ENCODE data around the gene SND1.

SND1 gene

GRCh38 chr7:127913686-127914085 is 261.7 kb downstream of the SND1 start:
- TF ChIP-seq POLR2AphosphoS5 (IDR thresholded peaks at IDR 0.05; ENCODE audit: low read depth) (no peak), GABPA (IDR thresholded peaks at IDR 0.05; ENCODE audit: low read depth) (no peak), CTCF (IDR thresholded peaks at IDR 0.05; ENCODE audit: insufficient read depth, low read length) (no peak), SPI1 (IDR thresholded peaks at IDR 0.05; ENCODE audit: borderline replicate concordance, low read depth) (no peak), REST (IDR thresholded peaks at IDR 0.05; ENCODE audit: insufficient replicate concordance, low read depth) (no peak)
- Histone ChIP-seq H3K27ac (replicated peaks) (no peak overlapping the region), H3K27me3 (ENCODE audit: insufficient read depth, poor library complexity, severe bottlenecking) (no peaks in the 10 kb centered on the region), H3K4me3 (replicated peaks; ENCODE audit: insufficient read depth, low read length) (no peak overlapping the region)
- no peak for DNase-seq (ENCODE audit: low read depth in 1 of 2, low spot score in 1 of 2)

- H3K4me3 ChIP-seq (replicated peaks; ENCODE audit: insufficient read depth, low read length) = no peak overlapping the region
- DNase-seq (ENCODE audit: low read depth in 1 of 2, low spot score in 1 of 2) = no peak
- TF ChIP-seq POLR2AphosphoS5 (IDR thresholded peaks at IDR 0.05; ENCODE audit: low read depth) (no peak), CTCF (IDR thresholded peaks at IDR 0.05; ENCODE audit: insufficient read depth, low read length) (no peak), SPI1 (IDR thresholded peaks at IDR 0.05; ENCODE audit: borderline replicate concordance, low read depth) (no peak), GABPA (IDR thresholded peaks at IDR 0.05; ENCODE audit: low read depth) (no peak), REST (IDR thresholded peaks at IDR 0.05; ENCODE audit: insufficient replicate concordance, low read depth) (no peak)
- H3K27ac ChIP-seq (replicated peaks) = no peak overlapping the region
- H3K27me3 ChIP-seq (ENCODE audit: insufficient read depth, poor library complexity, severe bottlenecking) = no peaks in the 10 kb centered on the region
Measured at GRCh38 chr7:127914693-127915092, 262.7 kb downstream of the SND1 start.

GRCh38 chr7:127916735-127917134 is 264.7 kb downstream of the SND1 start:
- no peak overlapping the region for H3K4me3 ChIP-seq (replicated peaks; ENCODE audit: insufficient read depth, low read length)
- no peaks in the 10 kb centered on the region for H3K27me3 ChIP-seq (ENCODE audit: insufficient read depth, poor library complexity, severe bottlenecking)
- H3K27ac ChIP-seq (replicated peaks) = no peak overlapping the region
- TF ChIP-seq CTCF (IDR thresholded peaks at IDR 0.05; ENCODE audit: insufficient read depth, low read length) (no peak), POLR2AphosphoS5 (IDR thresholded peaks at IDR 0.05; ENCODE audit: low read depth) (no peak), REST (IDR thresholded peaks at IDR 0.05; ENCODE audit: insufficient replicate concordance, low read depth) (no peak), SPI1 (IDR thresholded peaks at IDR 0.05; ENCODE audit: borderline replicate concordance, low read depth) (no peak), GABPA (IDR thresholded peaks at IDR 0.05; ENCODE audit: low read depth) (no peak)
- DNase-seq (ENCODE audit: low read depth in 1 of 2, low spot score in 1 of 2) = no peak

Measured in HL-60 (cell line).